ENCODE results near the gene CDK16.

The CDK16 gene

DNA sequence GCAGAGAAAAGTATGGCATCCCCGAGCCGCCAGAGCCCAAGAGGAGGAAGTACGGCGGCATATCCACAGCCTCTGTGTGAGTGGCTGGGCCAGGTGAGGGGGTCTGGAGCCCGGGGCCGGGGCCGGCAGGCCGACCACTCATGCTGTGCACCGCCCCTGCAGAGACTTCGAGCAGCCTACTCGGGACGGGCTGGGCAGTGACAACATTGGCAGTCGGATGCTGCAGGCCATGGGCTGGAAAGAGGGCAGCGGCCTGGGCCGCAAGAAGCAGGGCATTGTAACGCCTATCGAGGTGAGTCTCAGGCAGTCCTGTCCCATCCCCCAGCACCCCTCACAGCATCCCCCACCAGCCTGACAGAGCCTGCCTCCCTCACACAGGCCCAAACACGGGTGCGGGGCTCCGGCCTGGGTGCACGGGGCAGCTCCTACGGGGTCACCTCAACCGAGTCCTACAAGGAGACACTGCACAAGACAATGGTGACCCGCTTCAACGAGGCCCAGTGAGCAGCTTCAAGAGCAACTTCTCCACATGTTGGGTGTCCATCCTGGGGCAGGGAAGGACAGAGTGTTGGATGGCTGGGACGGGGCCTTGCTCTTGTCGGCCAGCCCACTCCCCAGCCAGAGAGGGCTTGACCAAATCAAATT is 32.3 kb upstream of the CDK16 start:
- no peak for DNase-seq (ENCODE audit: low spot score)

DNA sequence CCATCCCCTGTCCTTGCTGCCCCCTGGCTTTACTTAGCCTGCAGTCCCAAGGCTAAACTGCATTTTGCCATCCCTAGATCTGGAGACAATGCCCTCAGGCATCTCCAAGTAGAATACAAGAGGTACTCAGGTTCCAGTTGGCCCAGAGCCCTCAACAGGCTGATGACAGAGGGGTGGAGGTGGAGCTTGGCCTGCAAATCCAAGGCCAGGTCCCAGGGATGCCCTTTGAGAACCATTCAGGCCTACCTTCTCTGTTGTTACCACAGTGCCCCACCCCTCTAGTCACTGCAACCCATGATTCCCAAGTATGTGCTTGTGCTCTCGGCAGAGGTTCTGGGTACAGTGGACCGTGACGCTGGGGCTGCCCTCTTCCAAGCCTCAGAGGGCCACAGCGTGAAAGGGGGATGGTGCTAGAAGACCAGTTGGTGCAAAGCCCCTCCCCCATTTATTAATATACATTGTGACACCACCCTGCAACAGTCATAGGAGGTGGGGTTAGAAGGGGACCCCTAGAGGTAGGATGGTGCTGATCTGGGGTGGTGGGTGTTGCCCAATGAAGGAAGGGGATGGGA is 31.3 kb upstream of the CDK16 start:
- no peak for DNase-seq (ENCODE audit: low spot score)

- no peak for DNase-seq (ENCODE audit: low spot score)
Observed at GRCh38 chrX:47189906-47190305, 28.6 kb upstream of the CDK16 start.

DNA sequence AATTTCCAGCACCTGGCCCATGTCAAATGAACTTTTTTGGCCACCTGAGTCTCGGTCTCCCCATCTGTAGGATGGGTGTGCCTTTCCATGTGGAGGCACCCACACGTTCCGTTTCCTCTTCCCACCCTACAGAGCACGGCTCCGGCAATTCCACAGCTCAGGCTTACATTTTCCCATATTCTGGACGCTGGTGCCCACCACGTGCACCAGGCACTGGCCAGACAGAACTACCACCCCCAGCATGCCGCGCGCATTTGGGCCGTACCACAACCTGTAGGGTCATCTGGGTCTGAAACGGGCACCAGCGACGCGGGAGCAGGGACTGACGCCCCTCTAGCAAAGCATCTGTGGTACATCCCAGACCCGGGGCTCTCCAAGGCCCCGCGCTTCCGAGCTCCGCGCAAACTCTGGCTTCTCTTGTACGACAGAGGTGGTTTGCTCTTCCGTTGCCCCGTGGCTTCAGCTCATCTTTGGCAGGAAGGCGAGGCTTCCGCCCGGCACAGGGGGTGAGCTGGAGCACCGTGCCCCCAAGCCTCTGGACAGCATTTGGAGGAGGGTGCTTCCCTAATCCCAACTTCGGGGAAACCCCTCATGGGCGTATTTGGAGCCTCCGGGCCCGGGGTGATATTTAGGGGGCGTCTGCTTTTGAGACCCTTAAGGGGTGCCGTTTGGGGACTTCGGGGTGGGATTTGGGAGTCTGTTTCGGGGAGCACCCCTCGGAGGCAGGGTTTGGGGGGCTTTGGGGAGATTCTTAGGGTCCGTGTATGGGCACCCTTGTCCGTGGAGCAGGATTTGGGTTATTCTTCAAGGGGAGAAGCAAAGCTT is 27.8 kb upstream of the CDK16 start:
- DNase-seq (ENCODE audit: low spot score), result peak; percentile 86

DNA sequence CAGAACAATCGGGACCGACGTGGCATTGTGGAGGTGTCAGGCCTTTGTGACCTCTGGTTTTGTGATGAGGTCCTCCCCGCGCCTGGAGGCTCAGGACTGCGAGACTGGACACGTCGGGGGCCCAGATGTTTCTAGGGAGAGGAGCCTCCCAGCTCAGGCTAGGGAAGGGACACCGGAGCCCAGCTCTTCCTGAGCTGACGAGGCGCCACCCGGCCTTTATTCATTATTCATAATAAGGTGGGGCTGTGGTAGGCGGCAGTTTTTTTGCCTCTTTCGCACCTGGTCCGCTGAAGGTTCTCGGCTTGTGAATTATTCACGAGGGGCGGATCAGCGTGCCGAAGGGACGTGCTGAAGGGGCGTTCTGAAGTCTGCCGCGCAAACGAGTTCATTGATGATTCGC is 27.1 kb upstream of the CDK16 start:
- peak; percentile 50 for DNase-seq (ENCODE audit: low spot score)

DNA sequence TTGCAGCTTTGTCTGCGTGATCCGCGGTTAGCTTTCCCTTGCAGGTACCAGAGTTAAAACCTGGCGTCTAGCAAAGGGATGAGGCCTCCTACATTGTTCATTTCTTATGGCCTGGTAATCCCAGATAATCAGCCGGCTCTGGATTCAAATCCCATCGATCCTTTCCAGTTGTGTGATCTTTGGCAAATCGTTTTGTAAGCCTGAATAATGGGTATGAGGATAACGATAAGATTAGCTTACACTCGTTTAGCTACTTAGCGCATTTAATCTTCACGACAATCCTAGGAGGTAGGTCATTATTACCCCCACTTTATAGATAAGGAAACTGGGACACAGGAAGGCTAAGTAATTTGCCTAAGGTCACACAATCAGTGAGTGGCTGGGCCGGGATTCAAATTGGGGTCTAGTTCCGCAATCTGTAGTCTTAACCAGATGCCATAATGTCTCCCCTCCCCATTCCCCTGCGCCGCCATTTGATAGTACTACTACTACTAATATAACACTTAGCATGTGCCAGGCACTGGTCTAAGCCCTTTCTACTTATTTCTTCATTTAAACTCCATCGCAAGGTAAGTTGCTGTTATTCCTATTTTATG is 26.6 kb upstream of the CDK16 start:
- DNase-seq (ENCODE audit: low spot score), result no peak

GRCh38 chrX:47193475-47194193 is 24.8 kb upstream of the CDK16 start, which contains the start of gene UBA1:
Gene UBA1 (plus strand): TSS chrX:47193829. CDS start chrX:47198803, 4,974 bp downstream.
- DNase-seq (ENCODE audit: low spot score), result peak; percentile 84

GRCh38 chrX:47194194-47194787 is 24.2 kb upstream of the CDK16 start:
- no peak for DNase-seq (ENCODE audit: low spot score)

DNA sequence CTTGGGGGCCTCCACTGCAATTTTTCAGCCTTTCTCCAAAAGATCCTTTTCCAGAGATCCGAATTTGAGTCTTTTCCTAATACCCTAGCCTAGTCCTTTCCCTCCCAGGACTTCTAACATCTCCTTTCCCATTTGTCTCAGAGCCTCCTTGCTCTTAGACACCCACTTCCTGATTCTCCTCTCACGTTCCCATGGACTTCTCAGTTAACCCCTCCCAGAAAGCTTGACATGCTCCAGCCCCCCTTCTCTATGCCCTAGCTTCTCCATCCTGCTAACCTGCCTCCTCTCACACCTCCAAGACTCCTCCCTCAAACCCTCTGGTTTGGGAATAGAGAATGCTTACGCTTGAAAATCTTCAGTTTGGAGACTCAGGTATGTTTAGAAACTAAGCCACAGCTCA is 22.4 kb upstream of the CDK16 start:
- no peak for DNase-seq (ENCODE audit: low spot score)

DNA sequence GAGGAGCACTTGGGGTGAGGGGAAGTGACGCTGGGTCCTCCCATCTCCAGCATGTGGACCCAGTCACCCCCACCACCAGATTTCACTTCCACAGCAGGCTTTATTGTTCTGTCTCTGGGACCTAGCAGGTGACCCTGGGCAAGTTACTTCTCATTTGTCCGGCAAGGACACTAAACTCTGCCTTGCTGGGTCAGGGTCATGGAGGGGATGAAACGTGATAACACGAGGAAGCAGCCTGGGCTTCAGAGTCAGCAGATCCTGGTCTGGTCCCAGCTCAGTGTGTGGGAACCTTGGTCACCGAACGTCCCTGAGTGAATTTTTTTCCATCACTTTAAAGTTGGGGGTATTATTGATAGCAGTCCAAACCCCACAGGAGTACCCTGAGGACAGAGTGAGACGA is 21.0 kb upstream of the CDK16 start:
- no peak for DNase-seq (ENCODE audit: low spot score)

- DNase-seq (ENCODE audit: low spot score), result no peak
Observed at GRCh38 chrX:47198026-47198686, 20.3 kb upstream of the CDK16 start.

GRCh38 chrX:47198687-47199080 is 19.8 kb upstream of the CDK16 start:
- DNase-seq (ENCODE audit: low spot score), result no peak

- DNase-seq (ENCODE audit: low spot score), result no peak
Observed at GRCh38 chrX:47199286-47199685, 19.2 kb upstream of the CDK16 start.

- DNase-seq (ENCODE audit: low spot score), result no peak
Observed at GRCh38 chrX:47200385-47201150, 17.9 kb upstream of the CDK16 start.

- no peak for DNase-seq (ENCODE audit: low spot score)
Observed at GRCh38 chrX:47201345-47201944, 17.0 kb upstream of the CDK16 start.

DNA sequence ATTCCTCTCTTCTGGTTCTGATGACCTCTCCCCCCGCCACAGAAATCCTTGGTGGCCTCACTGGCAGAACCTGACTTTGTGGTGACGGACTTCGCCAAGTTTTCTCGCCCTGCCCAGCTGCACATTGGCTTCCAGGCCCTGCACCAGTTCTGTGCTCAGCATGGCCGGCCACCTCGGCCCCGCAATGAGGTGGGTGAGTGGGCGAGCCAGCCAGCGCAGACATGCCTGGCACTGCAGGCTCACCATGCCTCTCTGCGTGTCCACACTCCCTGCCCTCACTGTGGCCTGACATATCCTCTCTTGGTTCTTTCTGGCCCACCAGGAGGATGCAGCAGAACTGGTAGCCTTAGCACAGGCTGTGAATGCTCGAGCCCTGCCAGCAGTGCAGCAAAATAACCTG is 16.2 kb upstream of the CDK16 start:
- DNase-seq (ENCODE audit: low spot score), result no peak

DNA sequence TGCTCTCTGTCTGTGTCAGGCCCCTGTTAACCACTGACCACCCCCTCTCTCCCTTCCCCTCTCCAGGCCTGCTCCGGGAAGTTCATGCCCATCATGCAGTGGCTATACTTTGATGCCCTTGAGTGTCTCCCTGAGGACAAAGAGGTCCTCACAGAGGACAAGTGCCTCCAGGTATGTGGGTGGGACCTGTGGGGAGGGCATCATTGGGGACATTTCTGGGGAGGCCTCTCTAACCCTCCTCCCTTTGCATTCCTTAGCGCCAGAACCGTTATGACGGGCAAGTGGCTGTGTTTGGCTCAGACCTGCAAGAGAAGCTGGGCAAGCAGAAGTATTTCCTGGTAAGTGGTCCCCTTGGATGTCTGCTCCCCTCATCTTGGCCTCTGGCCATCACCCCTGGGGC is 15.6 kb upstream of the CDK16 start:
- no peak for DNase-seq (ENCODE audit: low spot score)

GRCh38 chrX:47204970-47205369 is 13.5 kb upstream of the CDK16 start:
- DNase-seq (ENCODE audit: low spot score), result no peak

- no peak for DNase-seq (ENCODE audit: low spot score)
Observed at GRCh38 chrX:47206316-47206715, 12.2 kb upstream of the CDK16 start.

DNA sequence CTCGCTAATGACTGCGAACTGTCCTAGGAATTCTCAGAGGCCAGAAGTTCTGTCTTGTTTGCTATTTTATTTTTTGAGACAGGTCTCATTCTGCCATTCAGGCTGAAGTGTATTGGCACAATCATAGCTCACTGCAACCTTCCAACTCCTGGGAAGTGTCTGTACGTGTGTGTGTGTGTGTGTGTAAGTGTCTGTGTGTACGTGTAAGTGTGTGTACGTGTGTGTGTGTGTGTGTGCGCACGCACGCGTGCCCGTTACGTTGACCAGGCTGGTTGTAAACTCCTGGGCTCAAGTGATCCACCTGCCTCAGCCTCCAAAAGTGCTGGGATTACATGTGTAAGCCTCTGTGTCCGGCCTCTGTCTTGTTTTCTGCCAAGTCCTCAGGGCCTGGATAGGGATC is 10.4 kb upstream of the CDK16 start:
- no peak for DNase-seq (ENCODE audit: low spot score)
